Breast epithelium (tissue), 4 donors: ENCODE results near the gene ARID1B. TPM values are rescaled to one million over a fixed set of nuclear protein-coding genes. Genes with fewer than 3 reads are reported as not detected.

ENCODE experiments used
- DNase-seq, 2 donors: peaks; one replicate each; pipeline ENCODE4 v3.0.0-alpha.2; 2019; ENCODE audit warnings: low spot score in 2 of 2
- H3K27ac ChIP-seq, 2 donors: fragments of 200-600 bp; sonication (generic) in 1 of 2; one replicate each; pipeline ENCODE4 v1.5.1; 2016 to 2019; ENCODE audit warnings: mild to moderate bottlenecking in 1 of 2
- H3K27me3 ChIP-seq, 2 donors: fragments of 200-600 bp; sonication (generic) in 1 of 2; one replicate each; pipeline versions ENCODE4 v1.5.1 to v1.6.0; 2017 to 2019; ENCODE audit warnings: control low read depth in 1 of 2, mild to moderate bottlenecking in 1 of 2
- H3K36me3 ChIP-seq: fragments of 200-600 bp; one replicate; pipeline ENCODE4 v1.5.1; 2019
- H3K4me1 ChIP-seq, 2 donors: fragments of 200-600 bp; sonication (generic); one replicate each; pipeline ENCODE4 v1.5.1; 2016 to 2019; ENCODE audit warnings: control low read depth in 1 of 2
- H3K4me3 ChIP-seq, 3 donors: fragments of 200-600 bp; sonication (generic); 1 replicate in 2 of 3; 2 replicates in 1 of 3; pipeline ENCODE4 v1.5.1; 2016 to 2019; ENCODE audit warnings: mild to moderate bottlenecking in 3 of 3, moderate library complexity in 2 of 3
- H3K9me3 ChIP-seq, 2 donors: fragments of 200-600 bp; sonication (generic) in 1 of 2; one replicate each; pipeline ENCODE4 v1.5.1; 2016 to 2019; ENCODE audit warnings: control low read depth in 1 of 2
- CTCF ChIP-seq, 3 donors: fragments of 450-650 bp; IDR thresholded peaks; one replicate each; pipeline ENCODE4 v1.5.1; 2016 to 2017; ENCODE audit warnings: antibody characterized with exemption in 3 of 3, mild to moderate bottlenecking in 3 of 3, moderate library complexity in 3 of 3
- POLR2A ChIP-seq: fragments of 450-650 bp; IDR thresholded peaks from one replicate; pipeline ENCODE4 v1.6.1; 2016; ENCODE audit warnings: antibody characterized with exemption, mild to moderate bottlenecking, moderate library complexity
- POLR2AphosphoS5 ChIP-seq, 3 donors: sonication (generic); formaldehyde crosslinking; IDR thresholded peaks; one replicate each; pipeline ENCODE4 v1.6.1; 2017; ENCODE audit warnings: antibody characterized with exemption in 3 of 3
- intact Hi-C: fragments of 100-400 bp; cut with DNase I; formaldehyde crosslinking; loops from one replicate; pipeline ENCODE4 v1.15.1; 2023; ENCODE audit warnings: low total_unique reads
- total RNA-seq, 3 donors: library from RNA; depleted of rRNA; stranded (reverse); fragments of >200 nt; gene quantifications; one replicate each; pipeline ENCODE4 v1.1.0, GENCODE V29; 2016

Gene ARID1B
- total RNA-seq, 3 donors from 2014 or later = 99.9 to 205 (median 131) TPM

- intact Hi-C loops = no loop called here
- no peak overlapping the region for H3K27ac ChIP-seq
- H3K4me3 ChIP-seq = no peak overlapping the region
Observed at GRCh38 chr6:157121897-157122296, 344.7 kb downstream of the ARID1B start.

GRCh38 chr6:157123234-157123633, 346.1 kb downstream of the ARID1B start:
- no peaks in the 10 kb centered on the region for H3K27me3 ChIP-seq
- no peaks in the 10 kb centered on the region for H3K36me3 ChIP-seq
- TF ChIP-seq POLR2A (no peak), CTCF (IDR thresholded peaks at IDR 0.05) (no peak), POLR2AphosphoS5 (IDR thresholded peaks at IDR 0.05) (no peak)
- intact Hi-C loops = no loop called here
- no peak for DNase-seq
- no peaks in the 10 kb centered on the region for H3K4me1 ChIP-seq
- H3K4me3 ChIP-seq = no peak overlapping the region
- H3K9me3 ChIP-seq = no peaks in the 10 kb centered on the region
- H3K27ac ChIP-seq = no peak overlapping the region

More at GRCh38 chr6:157121897-157122296, 344.7 kb downstream of the ARID1B start:
- no peak for DNase-seq
- no peaks in the 10 kb centered on the region for H3K36me3 ChIP-seq
- TF ChIP-seq POLR2A (no peak), POLR2AphosphoS5 (IDR thresholded peaks at IDR 0.05) (no peak)
- H3K27me3 ChIP-seq = no peaks in the 10 kb centered on the region
- H3K9me3 ChIP-seq = no peaks in the 10 kb centered on the region
- no peaks in the 10 kb centered on the region for H3K4me1 ChIP-seq

- intact Hi-C loops = no loop called here
- no peaks in the 10 kb centered on the region for H3K9me3 ChIP-seq
- H3K36me3 ChIP-seq = no peaks in the 10 kb centered on the region
- no peaks in the 10 kb centered on the region for H3K27me3 ChIP-seq
- H3K27ac ChIP-seq = no peak overlapping the region
- H3K4me3 ChIP-seq = no peak overlapping the region
- no peaks in the 10 kb centered on the region for H3K4me1 ChIP-seq
- TF ChIP-seq POLR2A = no peak
- no peak for TF ChIP-seq CTCF (IDR thresholded peaks at IDR 0.05)
- TF ChIP-seq POLR2AphosphoS5 (IDR thresholded peaks at IDR 0.05) = no peak
- DNase-seq = no peak
Observed at GRCh38 chr6:157124485-157125254, 347.5 kb downstream of the ARID1B start.

GRCh38 chr6:157125531-157125930, 348.4 kb downstream of the ARID1B start:
- H3K27me3 ChIP-seq = no peaks in the 10 kb centered on the region
- no peaks in the 10 kb centered on the region for H3K36me3 ChIP-seq
- H3K4me1 ChIP-seq = no peaks in the 10 kb centered on the region
- TF ChIP-seq POLR2AphosphoS5 (IDR thresholded peaks at IDR 0.05) (no peak), CTCF (IDR thresholded peaks at IDR 0.05) (no peak), POLR2A (no peak)
- no peak for DNase-seq
- no peak overlapping the region for H3K4me3 ChIP-seq
- intact Hi-C loops = no loop called here
- no peak overlapping the region for H3K27ac ChIP-seq
- no peaks in the 10 kb centered on the region for H3K9me3 ChIP-seq

- Histone ChIP-seq H3K27ac (no peak overlapping the region), H3K4me1 (no peaks in the 10 kb centered on the region), H3K36me3 (no peaks in the 10 kb centered on the region), H3K4me3 (no peak overlapping the region), H3K27me3 (no peaks in the 10 kb centered on the region), H3K9me3 (no peaks in the 10 kb centered on the region)
- intact Hi-C loops = no loop called here
- no peak for DNase-seq
- no peak for TF ChIP-seq POLR2A
- TF ChIP-seq POLR2AphosphoS5 (IDR thresholded peaks at IDR 0.05) = no peak
- no peak for TF ChIP-seq CTCF (IDR thresholded peaks at IDR 0.05)
Observed at GRCh38 chr6:157126183-157127098, 349.3 kb downstream of the ARID1B start.
